ENCODE results near the gene POGLUT2.
A peak's percentile ranks its signal among the peaks of the same experiment; 100 is the strongest.

POGLUT2 gene

DNA sequence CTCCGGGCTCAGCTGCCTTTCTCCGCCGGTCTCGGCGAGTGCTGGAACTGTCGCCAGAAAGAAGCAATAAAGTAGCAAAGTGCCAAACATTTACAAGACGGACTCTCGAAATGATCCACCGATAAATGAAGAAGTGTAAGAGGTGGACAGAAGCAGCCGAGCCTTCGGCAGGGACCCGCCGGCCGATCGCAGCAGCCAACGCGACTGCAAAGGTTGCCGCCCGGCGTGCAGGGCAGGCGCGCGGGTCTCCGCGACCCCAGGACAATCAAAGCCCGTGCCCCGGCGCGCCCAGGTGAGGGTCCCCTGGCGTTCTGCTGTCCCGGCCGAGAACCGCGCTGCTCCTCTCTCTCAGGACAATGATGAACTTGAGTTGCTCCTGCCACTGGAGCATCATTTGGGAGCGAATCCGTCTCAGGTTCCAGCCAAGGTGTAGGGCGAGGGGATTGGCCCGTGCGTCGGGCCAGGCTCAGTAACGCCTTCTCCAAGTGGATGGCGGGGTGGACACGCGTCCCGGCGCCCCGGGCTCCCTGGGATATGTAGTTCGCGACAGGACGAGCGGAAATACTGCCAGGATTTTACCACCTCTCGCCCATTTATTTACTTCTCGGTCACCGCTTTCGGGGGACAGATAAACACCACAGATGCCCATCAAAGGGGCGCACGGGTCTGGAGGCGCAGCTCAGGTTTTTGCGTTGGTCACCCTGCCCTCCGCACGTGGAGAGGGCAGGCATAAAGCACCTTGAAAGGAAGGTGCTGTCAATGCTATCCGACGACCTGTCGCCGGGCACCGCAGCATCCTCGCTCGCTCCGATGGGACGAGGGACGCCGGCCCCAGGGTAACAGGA lies at the start of gene POGLUT2, which contains the start of gene BIVM:
POGLUT2 (minus strand) TSS at position 396 of the 845 bp plus-strand sequence; CDS start at position 90, 306 bp downstream.
BIVM (plus strand) TSS at position 539 of the 845 bp plus-strand sequence. CDS start 8,149 bp downstream, outside the sequence.
- DNase-seq (ENCODE audit: low read depth in 2 of 2), result peak; percentile 73 to 82

DNA sequence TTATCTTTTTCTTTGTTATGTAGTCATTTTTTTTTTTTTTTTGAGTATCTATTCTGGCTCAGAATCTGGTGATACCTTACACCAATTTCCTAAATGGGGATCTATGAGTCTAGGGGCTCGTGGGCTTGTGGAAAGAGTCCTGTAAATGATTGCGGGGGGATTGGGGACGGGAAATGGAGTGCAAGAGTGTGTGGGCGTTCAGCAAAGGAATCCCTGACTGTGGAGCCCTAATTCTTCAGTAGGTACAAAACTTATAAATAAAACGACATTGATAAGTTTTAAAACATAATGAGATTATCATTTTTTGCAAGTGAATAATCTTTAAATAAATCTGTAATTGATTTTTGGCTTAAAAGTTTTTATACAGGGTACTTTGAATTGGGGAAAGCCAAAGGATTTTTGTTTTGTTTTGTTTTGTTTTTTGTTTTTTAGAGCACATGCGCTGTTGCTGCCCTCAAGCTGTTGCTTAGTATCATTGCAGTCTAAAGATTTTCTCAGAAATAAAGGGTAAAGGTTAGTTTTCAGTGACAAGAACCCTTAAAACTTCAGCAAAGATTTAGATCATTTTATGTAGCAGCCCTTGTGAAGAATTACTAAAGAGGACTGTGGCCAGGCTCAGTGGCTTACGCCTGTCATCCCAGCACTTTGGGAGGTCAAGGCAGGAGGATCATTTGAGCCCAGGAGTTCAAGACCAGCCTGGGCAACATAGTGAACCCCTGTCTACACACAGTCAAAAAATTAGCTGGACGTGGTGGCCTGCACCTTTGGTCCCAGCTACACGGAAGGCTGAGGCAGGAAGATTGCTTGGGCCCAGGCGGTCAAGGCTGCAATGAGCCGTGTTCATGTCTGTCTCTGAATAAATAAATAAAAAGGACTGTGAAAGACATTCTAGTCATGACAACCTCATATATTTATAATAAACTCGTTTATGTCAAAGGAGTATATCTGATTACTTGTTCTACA lies 48.8 kb upstream of the POGLUT2 start:
- DNase-seq (ENCODE audit: low read depth in 2 of 2), result no peak

DNA sequence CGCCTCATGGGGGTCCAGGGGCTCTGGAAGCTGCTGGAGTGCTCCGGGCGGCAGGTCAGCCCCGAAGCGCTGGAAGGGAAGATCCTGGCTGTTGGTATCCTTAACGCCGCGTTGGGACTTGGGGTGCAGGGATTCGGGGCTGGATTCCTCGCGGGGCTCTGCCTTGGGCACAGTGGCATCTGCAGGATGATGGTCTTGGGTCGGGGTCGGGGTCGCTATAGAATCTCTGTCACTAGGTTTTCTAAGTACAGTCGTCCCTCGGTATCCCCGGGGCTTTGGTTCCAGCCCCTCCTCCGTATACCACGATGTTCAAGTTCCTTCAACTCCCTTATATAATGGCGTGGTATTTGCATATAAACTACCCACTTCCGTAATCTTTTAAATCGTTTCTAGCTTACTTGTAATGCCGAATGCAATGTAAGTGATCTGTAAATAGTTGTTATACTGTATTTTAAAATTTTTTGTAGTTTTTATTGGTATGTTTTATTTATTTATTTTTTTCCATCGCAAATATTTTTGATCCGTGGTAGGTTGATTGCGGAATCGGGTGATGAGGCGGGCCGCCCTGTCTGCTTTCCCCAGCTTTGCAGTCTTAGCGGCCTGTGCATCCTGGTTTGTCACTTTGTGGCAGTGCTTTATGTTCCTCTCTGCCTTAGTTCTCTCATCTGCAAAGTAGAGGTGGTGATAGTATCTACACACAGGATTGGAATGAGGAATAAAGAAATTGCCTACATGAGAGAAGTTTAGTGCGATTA lies 47.7 kb upstream of the POGLUT2 start:
- DNase-seq (ENCODE audit: low read depth in 2 of 2), result no peak

DNA sequence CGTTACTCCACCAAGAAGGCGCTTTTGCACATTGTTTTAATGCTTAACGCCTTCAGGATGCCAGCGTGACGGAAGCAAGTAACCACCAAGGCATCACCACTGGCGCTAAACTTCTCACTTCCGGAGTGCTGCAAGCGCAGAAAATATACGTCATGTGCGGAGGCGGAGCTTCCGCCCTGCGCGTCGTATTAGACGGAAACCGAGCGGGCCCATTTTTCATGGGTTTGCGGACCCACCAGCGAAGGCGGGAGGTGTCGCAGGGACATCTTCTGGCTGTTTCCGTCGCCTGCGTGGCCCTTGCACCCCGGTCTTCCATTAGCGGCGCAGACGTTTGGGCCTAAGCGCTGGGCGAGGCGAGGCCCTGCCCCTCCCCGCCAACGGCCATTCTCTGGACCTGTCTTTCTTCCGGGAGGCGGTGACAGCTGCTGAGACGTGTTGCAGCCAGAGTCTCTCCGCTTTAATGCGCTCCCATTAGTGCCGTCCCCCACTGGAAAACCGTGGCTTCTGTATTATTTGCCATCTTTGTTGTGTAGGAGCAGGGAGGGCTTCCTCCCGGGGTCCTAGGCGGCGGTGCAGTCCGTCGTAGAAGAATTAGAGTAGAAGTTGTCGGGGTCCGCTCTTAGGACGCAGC lies 47.0 kb upstream of the POGLUT2 start, which contains the start of gene ERCC5:
ERCC5 (plus strand) TSS at position 403 of the 631 bp plus-strand sequence. CDS start 235 bp downstream, outside the sequence.
- DNase-seq (ENCODE audit: low read depth in 2 of 2), result peak; percentile 89 to 93

DNA sequence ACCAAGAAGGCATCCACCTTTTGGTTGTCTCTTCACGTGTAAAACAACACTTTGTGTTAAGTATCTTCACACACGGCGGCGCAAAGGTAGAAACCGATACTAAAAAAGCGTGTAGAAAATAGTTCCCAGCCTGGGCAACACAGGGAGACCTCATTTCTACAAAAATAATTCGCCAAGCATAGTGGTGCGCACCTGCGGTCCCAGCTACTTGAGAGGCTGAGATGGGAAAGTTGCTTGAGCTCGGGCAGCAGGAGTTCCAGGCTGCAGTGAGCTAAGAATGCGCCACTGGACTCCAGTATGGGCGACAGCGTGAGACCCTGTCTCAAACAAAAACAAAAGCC lies 46.5 kb upstream of the POGLUT2 start:
- no peak for DNase-seq (ENCODE audit: low read depth in 2 of 2)

DNA sequence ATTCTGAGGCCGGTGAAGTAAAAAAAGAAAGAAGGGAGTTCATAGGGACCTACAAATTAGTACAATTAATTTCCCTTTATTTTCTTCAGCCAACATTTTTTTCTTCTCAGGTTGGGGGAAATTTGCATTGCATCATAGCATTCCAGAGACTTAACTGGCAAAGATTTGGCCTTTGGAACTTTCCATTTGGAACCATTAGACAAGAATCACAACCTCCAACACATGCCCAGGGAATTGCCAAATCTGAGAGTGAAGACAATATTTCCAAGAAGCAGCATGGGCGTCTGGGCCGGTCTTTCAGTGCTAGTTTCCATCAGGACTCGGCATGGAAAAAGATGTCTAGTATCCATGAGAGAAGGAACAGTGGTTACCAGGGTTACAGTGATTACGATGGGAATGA lies 40.7 kb upstream of the POGLUT2 start:
- DNase-seq (ENCODE audit: low read depth in 2 of 2), result no peak

DNA sequence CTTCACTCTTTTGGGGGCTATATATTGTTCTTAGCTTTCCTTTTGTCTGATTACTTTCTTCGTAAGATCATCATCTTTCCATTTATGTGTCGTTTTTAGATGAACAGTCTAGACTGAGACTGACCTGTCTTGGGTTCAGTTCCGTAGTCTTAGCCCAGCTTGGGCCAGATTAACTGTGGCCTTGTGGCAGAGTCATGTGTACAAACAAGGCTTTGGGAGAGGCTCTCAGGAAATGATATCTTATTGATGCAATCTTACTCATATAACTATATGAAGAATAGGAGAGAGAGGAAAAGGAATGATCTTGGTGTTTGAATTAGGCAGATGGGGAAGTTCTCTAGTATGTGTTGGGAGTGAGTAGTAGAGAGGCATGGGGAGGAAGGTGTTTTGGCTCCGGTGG lies 40.2 kb upstream of the POGLUT2 start:
- no peak for DNase-seq (ENCODE audit: low read depth in 2 of 2)

DNA sequence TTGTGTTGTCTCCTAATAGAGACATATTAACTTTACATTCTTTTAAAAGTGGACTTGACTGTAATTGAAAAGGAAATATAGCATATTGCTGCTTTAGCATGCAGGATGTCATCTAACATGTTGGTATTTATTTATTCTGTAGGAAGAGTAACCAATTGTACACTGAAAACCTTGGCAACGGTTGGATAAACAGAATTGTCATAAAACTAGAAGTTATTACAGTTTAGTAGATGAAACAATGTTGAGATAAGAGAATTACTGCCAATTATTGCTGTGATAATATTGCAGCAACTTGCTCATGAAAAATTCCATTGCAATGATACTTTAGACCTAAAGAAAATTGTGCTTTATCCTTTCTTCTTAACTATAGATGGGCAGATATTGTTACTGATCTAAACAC lies 39.5 kb upstream of the POGLUT2 start:
- DNase-seq (ENCODE audit: low read depth in 2 of 2), result no peak

DNA sequence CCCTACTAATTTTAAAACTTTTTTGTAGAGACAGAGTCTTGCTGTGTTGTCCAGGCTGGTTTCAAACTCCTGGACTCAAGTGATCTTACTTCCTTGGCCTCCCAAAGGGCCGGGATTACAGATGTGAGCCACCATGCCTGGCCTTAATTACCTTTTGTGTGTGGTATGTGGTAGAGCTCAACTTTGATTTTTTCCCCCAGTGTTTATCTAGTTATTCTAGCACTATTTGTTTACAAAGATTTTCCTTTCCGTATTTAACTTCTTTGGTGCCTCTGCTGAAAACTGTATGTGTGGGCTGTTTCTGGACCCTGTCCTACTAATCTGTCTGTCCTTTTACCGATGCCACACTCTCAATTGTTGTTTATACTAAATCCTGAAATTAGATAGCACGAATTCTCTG lies 37.7 kb upstream of the POGLUT2 start:
- DNase-seq (ENCODE audit: low read depth in 2 of 2), result no peak

DNA sequence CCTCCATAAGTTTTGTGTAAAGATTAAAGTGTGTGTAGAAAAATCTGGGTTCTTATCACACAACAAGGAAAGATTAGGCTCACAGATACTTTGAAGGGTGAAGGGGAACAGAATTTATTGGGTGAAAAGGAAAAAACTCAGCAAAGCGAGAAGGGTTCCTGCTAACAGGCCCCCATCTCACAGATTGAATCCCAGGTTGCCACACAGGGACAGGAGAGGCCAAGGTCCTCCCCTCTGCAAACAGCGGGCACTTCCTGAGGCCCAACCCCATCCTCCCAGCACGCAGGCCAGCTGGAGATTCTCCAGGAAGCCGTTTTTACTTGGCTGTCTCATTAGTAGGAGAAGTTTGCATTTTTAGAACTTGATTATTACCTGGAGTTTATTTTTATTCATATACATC lies 31.9 kb upstream of the POGLUT2 start:
- no peak for DNase-seq (ENCODE audit: low read depth in 2 of 2)

DNA sequence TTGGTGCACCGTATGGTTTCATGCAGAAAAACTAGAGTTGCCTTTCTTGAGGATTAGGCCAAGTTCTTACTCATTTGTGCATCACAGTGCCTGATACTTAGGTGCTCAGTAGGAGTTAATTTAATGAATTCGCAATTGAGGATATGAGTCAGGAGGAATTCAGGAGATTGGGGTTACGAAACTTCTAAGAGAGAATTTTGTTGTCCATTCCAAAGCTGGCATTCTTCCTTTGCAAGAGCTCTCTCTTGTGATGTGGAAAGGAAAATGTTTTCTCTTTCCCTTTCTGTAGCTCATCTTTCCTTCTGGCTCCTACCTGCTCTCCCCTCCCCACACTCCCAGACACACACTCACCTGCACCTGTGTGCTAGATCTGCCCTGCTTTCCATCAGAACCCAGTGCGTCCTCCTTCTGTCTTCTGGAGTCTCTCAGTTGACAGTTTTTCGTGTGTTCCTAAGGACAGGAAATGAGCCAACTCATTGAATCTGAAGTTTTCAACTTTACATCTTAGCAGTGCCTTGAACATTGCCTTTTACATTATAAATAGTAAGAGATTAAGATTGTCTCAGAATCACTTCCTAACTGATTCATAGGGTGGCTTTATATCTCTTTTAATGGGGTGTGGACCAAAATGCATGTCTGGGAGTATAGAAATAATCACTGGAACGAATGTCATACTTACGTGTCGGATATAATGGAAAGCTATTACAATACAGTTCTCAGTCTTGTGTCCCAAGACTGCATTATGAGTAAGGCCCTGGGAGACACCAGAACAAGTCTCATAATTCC lies 27.3 kb upstream of the POGLUT2 start:
- DNase-seq (ENCODE audit: low read depth in 2 of 2), result no peak

DNA sequence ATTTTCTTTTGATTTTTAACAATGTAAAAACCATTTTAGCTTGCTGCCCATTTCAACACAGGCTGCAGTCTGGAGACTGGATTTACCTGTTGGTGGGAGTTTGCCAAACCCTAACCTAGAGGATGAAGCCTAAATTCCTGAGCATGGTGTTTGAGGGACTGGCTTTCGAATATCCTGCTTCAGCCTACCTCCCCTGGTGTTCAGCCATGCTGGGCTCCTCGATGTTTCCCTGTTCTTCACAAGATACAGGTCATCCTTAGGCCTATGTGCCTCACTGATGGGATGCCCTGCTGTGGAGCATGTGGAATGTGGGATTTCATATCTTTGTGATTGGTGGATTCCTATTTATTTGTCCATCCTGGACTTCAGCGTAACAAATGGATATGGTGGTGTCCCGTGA lies 26.6 kb upstream of the POGLUT2 start:
- DNase-seq (ENCODE audit: low read depth in 2 of 2), result no peak

DNA sequence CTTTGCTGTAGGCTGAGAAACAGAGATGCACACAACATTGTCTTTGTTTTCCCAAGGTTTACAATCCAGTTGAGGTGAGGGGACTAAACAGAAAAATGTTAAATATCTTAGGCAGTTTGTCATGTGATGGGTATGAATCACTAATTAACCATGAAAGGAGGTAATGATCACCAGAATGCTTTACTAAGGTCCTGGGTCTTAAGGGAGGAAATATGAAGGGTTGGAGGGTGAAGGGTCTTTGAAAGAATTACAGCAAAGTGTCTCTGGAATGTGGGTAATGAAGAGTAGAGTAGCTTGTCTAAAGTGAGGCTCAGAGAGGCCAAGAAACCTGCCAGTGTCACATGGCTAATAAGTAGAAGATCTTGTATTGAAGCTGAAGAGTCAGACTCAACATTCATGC lies 19.1 kb upstream of the POGLUT2 start:
- DNase-seq (ENCODE audit: low read depth in 2 of 2), result no peak

DNA sequence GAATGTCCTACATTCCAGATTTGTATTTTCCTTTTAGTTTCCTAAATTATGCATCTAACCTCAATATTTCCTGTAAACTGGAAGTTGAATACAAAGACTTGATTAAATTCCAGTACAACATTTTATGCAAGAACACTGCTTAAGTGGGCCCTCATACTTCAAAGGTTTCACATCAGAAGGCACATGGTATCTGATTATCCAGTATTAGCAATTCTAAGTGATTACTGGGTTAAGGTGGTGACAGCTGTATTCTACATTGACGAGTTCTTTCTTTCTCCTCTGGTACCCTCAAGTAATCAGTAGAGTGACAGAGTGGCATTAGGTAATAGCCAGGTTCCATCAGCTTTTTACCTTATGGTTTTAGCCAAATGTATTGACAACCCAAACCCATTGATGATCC lies 18.5 kb upstream of the POGLUT2 start:
- no peak for DNase-seq (ENCODE audit: low read depth in 2 of 2)

DNA sequence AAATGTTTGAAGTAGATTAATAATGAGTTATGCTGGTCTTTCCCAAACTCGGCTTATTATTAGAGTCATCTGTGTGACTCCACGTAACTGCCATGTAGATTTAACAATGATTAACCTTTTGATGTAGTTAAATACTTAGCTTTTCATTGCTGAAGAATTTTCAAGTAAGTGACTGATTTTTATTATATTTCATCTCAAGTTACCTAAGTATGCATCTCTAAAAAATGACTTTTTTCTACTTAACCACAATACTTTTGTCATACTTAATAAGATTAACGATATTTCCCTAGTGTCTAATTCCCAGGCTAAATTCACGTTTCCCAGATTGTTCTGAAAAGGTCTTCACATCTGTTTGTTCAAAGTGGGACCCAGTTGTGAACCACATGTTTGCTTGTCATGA lies 17.9 kb upstream of the POGLUT2 start:
- DNase-seq (ENCODE audit: low read depth in 2 of 2), result no peak

DNA sequence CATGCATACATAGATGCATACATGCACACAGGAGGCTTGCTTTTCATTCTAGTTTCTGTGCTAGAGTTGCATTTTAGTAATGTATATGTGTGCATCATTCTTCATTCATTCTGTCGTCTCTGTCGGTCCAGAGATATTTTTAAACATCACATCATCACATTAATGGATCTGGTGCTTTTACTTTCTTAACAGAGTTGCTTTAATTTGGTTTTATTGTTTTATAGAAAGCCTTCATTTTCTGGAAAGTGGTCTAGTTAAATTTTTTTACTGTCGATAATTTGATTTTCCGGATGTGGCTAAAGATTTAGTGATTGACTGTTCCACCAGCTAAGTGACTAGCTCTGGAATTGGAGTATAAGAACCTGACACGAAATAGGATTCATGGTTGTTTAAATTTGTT lies 17.0 kb upstream of the POGLUT2 start:
- no peak for DNase-seq (ENCODE audit: low read depth in 2 of 2)

DNA sequence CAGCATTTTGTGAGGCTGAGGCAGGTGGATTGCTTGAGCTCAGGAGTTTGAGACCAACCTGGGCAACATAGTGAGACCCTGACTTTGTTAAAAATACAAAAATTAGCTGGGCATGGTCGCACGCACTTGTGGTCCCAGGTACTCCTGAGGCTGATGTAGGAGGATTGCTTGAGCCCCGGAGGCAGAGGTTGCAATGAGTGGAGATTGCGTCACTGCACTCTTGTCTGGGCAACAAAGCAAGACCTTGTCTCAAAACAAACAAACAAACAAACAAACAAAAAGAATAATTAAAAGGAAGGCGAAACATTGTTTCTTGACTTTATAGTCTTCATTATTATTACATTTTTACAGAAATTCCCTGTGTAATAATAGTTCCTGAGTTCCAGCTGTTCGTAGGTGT lies 16.0 kb upstream of the POGLUT2 start:
- DNase-seq (ENCODE audit: low read depth in 2 of 2), result no peak

DNA sequence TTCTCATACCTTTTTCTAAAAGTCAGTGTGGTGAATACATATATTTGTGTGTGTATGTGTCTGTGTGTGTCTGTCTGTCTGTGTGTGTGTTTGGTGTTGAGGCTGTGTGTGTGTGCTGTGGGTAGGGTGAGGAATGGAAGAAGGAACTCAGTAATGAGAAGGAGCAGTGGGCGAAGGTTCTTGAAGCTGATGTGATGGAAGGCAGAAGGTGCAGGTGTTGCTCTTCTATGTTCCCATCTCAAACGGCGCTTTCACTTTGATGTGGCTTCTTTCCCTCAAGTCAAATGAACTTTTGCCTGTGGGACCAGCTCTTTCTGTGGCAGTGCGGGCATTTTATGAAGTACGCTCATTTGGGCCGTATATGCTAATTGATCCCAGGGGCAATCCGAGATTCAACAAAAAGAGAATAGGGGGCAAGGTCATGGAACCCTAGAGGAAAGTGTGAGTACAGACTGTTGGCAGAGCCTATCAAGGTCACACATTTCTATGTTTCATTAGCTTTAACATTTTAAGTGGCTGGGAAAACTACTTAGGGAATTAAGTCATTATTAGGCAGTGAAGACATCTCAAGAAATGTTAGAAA lies 15.3 kb upstream of the POGLUT2 start:
- DNase-seq (ENCODE audit: low read depth in 2 of 2), result no peak

DNA sequence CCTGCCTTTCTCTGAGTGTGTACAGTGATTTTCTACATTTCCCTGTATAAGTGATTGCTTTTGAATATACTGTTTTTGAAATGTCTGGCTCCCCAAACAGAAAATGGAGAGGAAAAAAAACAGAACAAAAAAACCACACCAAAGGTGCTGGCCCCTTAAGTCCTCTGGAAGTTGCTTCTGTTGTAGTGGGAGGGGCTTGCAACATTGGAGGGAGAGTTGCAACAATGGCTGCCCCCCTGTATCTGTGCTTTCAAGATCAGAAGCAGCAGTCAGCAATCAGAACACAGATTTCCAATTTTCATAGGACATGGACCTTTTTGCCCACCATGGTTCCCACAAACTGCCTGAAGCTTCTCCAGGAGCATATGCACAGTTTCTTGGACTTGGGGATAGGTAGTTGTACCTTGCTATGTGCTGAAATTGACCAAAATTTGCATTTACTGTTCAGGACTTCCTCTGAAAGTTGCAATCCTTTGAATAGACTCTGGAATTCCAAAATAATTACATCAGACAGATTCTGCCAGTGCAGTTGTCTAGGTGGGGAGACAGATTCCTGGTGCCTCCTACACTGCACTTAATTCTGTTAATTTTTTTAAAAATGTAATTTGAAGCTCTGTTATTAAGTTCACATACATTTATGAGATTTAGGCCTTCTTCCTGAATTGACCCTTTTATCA lies 14.0 kb upstream of the POGLUT2 start:
- no peak for DNase-seq (ENCODE audit: low read depth in 2 of 2)

DNA sequence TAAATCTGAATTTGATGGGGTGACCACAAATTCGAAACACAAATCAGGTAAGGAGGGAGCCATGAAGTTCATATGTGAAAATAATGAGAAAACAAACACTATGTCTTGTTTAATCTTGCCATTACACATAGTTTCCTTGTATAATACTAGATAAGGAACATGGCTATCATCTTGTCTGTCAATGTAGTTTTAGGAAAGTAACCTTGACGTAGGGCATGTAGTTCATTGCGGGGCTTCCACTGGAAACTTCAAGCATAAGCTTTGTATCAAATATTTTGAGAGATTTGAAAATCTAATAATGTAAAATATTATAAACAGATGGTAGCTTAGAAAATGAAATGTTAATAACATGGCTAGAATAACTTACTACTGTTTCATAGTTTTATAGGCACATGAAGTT lies 8.9 kb upstream of the POGLUT2 start:
- no peak for DNase-seq (ENCODE audit: low read depth in 2 of 2)

Data from stimulated activated CD8-positive, alpha-beta memory T cell treated with anti-CD3 and anti-CD28 coated beads, Interleukin-2, amount 100 ng/mL, for 48 hours (primary cell).